Adrenal gland (tissue), 5 donors: ENCODE data around the gene C9orf153.

Source experiments
- CTCF ChIP-seq, 6 experiments: fragments of 450-650 bp in 4 of 6; fragments of 200-600 bp in 2 of 6; sonication (generic) in 1 of 6; IDR thresholded peaks; 1 replicate in 5 of 6; 2 replicates in 1 of 6; pipeline versions ENCODE4 v1.5.1 to v1.8.0; 2016 to 2021; ENCODE audit warnings: antibody characterized with exemption in 6 of 6, mild to moderate bottlenecking in 2 of 6, moderate library complexity in 1 of 6
- POLR2A ChIP-seq, 2 donors: fragments of 450-650 bp; IDR thresholded peaks; one replicate each; pipeline ENCODE4 v1.6.1; 2017; ENCODE audit warnings: antibody characterized with exemption in 2 of 2, mild to moderate bottlenecking in 2 of 2, moderate library complexity in 1 of 2
- donor health status: DM: no; HTN: no; CAD: no.

- TF ChIP-seq CTCF (IDR thresholded peaks at IDR 0.05) (no peak), POLR2A (IDR thresholded peaks at IDR 0.05) (no peak)
Measured at GRCh38 chr9:86184138-86184524, 75.3 kb downstream of the C9orf153 start.
